Mesenchymal stem cell (in vitro differentiated cells and primary cell): ENCODE measurements around the gene CACNA2D3.

Source experiments
- DNase-seq: peaks from one replicate; pipeline ENCODE4 v3.0.0-alpha.2; 2013
- H2AFZ ChIP-seq: one replicate; pipeline ENCODE4 v1.6.1; 2013; ENCODE audit warnings: low read depth, mild to moderate bottlenecking, control low read depth, inconsistent platforms, low read length, moderate library complexity
- H2AK5ac ChIP-seq: 2 replicates; pipeline ENCODE4 v1.6.1; 2013; ENCODE audit warnings: low read length, moderate library complexity, mild to moderate bottlenecking, inconsistent platforms; ENCODE audit not compliant: severe bottlenecking
- H2BK120ac ChIP-seq: one replicate; pipeline ENCODE4 v1.6.1; 2013; ENCODE audit warnings: low read depth, mild to moderate bottlenecking, inconsistent platforms, low read length, moderate library complexity
- H2BK12ac ChIP-seq, 2 experiments: one replicate each; pipeline ENCODE4 v1.6.1; 2013; ENCODE audit warnings: inconsistent platforms in 2 of 2, low read length in 2 of 2, mild to moderate bottlenecking in 2 of 2, moderate library complexity in 2 of 2, control low read depth in 1 of 2
- H2BK15ac ChIP-seq: one replicate; pipeline ENCODE4 v1.6.1; 2013; ENCODE audit warnings: mild to moderate bottlenecking, low read depth, inconsistent platforms; ENCODE audit not compliant: poor library complexity, severe bottlenecking
- H2BK5ac ChIP-seq: 2 replicates; pipeline ENCODE4 v1.6.1; 2013; ENCODE audit warnings: low read depth, mild to moderate bottlenecking, low read length, control low read depth, inconsistent platforms; ENCODE audit not compliant: poor library complexity, severe bottlenecking
- H3K14ac ChIP-seq, 2 experiments: one replicate each; pipeline ENCODE4 v1.6.1; 2013; ENCODE audit warnings: inconsistent platforms in 2 of 2, low read length in 2 of 2, control low read depth in 1 of 2, mild to moderate bottlenecking in 1 of 2, moderate library complexity in 1 of 2
- H3K18ac ChIP-seq, 2 experiments: one replicate each; pipeline ENCODE4 v1.6.1; 2013; ENCODE audit warnings: inconsistent platforms in 2 of 2, low read length in 2 of 2, control low read depth in 1 of 2, low read depth in 1 of 2, mild to moderate bottlenecking in 1 of 2
- H3K23ac ChIP-seq, 2 experiments: one replicate each; pipeline ENCODE4 v1.6.1; 2013; ENCODE audit warnings: inconsistent platforms in 2 of 2, low read length in 2 of 2, mild to moderate bottlenecking in 2 of 2, moderate library complexity in 2 of 2, control low read depth in 1 of 2
- H3K27ac ChIP-seq: 2 replicates; pipeline ENCODE4 v1.5.1; 2013; ENCODE audit warnings: mild to moderate bottlenecking, moderate library complexity, low read length, control low read depth, inconsistent platforms; ENCODE audit not compliant: poor library complexity, severe bottlenecking
- H3K27me3 ChIP-seq, 2 experiments: 2 replicates each; pipeline versions ENCODE4 v1.6.1 to v1.7.0; 2013; ENCODE audit warnings: low read length in 2 of 2, mild to moderate bottlenecking in 2 of 2, moderate library complexity in 2 of 2, control low read depth in 1 of 2, inconsistent platforms in 1 of 2; ENCODE audit not compliant: control insufficient read depth in 1 of 2, insufficient read depth in 1 of 2
- H3K36me3 ChIP-seq, 2 experiments: 2 replicates each; pipeline versions ENCODE4 v1.6.1 to v1.7.0; 2013; ENCODE audit warnings: low read length in 2 of 2, control low read depth in 1 of 2, inconsistent platforms in 1 of 2, low read depth in 1 of 2, mild to moderate bottlenecking in 1 of 2; ENCODE audit not compliant: insufficient read depth in 2 of 2, control insufficient read depth in 1 of 2
- H3K4ac ChIP-seq, 2 experiments: one replicate each; pipeline ENCODE4 v1.6.1; 2013; ENCODE audit warnings: inconsistent platforms in 2 of 2, low read length in 2 of 2, mild to moderate bottlenecking in 2 of 2, moderate library complexity in 2 of 2, control low read depth in 1 of 2, low read depth in 1 of 2
- H3K4me1 ChIP-seq: 2 replicates; pipeline ENCODE4 v1.6.1; 2013; ENCODE audit warnings: low read depth, low read length, control low read depth; ENCODE audit not compliant: control insufficient read depth, insufficient read depth
- H3K4me2 ChIP-seq: 2 replicates; pipeline ENCODE4 v1.6.1; 2013; ENCODE audit warnings: low read length, mild to moderate bottlenecking, inconsistent platforms; ENCODE audit not compliant: poor library complexity, severe bottlenecking
- H3K4me3 ChIP-seq, 2 experiments: 2 replicates each; pipeline versions ENCODE4 v1.5.1 to v1.7.0; 2013; ENCODE audit warnings: low read length in 2 of 2, mild to moderate bottlenecking in 2 of 2, control low read depth in 1 of 2, low read depth in 1 of 2; ENCODE audit not compliant: insufficient read depth in 1 of 2
- H3K79me1 ChIP-seq: replicated peaks from 2 replicates; pipeline ENCODE4 v1.6.1; 2013; ENCODE audit warnings: mild to moderate bottlenecking, control low read depth, low read length, inconsistent platforms; ENCODE audit not compliant: poor library complexity, severe bottlenecking
- H3K9ac ChIP-seq: 2 replicates; pipeline ENCODE4 v1.7.0; 2013; ENCODE audit warnings: mild to moderate bottlenecking, low read length, moderate library complexity
- H3K9me3 ChIP-seq: 2 replicates; pipeline ENCODE4 v1.7.0; 2013; ENCODE audit warnings: mild to moderate bottlenecking, low read length; ENCODE audit not compliant: control insufficient read depth
- H4K8ac ChIP-seq: one replicate; pipeline ENCODE4 v1.6.1; 2013; ENCODE audit warnings: inconsistent platforms, mild to moderate bottlenecking, low read length, moderate library complexity
- H4K91ac ChIP-seq: one replicate; pipeline ENCODE4 v1.6.1; 2013; ENCODE audit warnings: mild to moderate bottlenecking, low read length, inconsistent platforms
- WGBS: methylation state at CpG from one replicate; pipeline ENCODE4 v1.1.7; 2013; ENCODE audit warnings: mixed read lengths; 5-methylcytosine and 5-hydroxymethylcytosine counted together

Gene CACNA2D3

GRCh38 chr3:54307566-54308180, 185.3 kb downstream of the CACNA2D3 start:
- Histone ChIP-seq H3K14ac (no peak overlapping the region), H3K4ac (no peak overlapping the region), H3K9me3 (no peaks in the 10 kb centered on the region), H2BK120ac (no peak overlapping the region), H3K4me1 (no peaks in the 10 kb centered on the region), H3K4me2 (no peak overlapping the region), H2BK15ac (no peak overlapping the region), H4K91ac (no peak overlapping the region), H3K9ac (no peak overlapping the region), H3K27ac (no peak overlapping the region), H4K8ac (no peak overlapping the region), H3K36me3 (no peaks in the 10 kb centered on the region), H3K79me1 (no peaks in the 10 kb centered on the region), H3K18ac (no peak overlapping the region), H2AFZ (no peak overlapping the region), H2AK5ac (no peak overlapping the region), H2BK12ac (no peak overlapping the region), H3K4me3 (no peak overlapping the region), H3K27me3 (peaks cover 0 to 6% of the 10 kb centered on the region in 2 experiments), H2BK5ac (no peak overlapping the region), H3K23ac (no peak overlapping the region)
- no peak for DNase-seq
- WGBS: 61% methylated on average over 3 of the region's 4 CpGs

DNA sequence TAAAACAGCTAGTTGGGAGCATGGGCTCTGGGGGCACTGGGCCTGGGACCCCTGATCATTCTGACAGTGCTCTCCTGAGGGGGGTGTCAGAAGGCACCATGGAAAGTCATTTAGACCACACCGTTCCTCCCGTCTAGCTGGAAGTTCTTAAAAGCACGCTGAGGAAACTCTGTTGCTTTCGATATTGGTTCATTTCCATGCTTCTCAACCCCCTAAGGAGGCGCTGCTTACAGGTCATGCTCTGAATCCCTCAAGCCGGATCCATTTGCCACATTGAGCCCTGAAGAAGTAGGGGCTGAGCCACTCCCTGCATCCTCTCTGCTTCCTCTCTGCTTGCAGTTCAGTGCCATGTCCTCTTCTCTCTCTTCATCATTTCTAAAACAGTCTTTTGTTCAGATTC, 187.2 kb downstream of the CACNA2D3 start:
- Histone ChIP-seq H2BK5ac (no peak overlapping the region), H3K9ac (no peak overlapping the region), H3K23ac (no peak overlapping the region), H3K36me3 (no peaks in the 10 kb centered on the region), H3K4me2 (no peak overlapping the region), H3K4me3 (no peak overlapping the region), H3K27ac (no peak overlapping the region), H4K8ac (no peak overlapping the region), H3K79me1 (no peaks in the 10 kb centered on the region), H3K27me3 (peaks cover 0 to 6% of the 10 kb centered on the region in 2 experiments), H2BK15ac (no peak overlapping the region), H3K4me1 (no peaks in the 10 kb centered on the region), H2AFZ (no peak overlapping the region), H2BK120ac (no peak overlapping the region), H2AK5ac (no peak overlapping the region), H4K91ac (no peak overlapping the region), H3K4ac (no peak overlapping the region), H2BK12ac (no peak overlapping the region), H3K18ac (no peak overlapping the region), H3K9me3 (no peaks in the 10 kb centered on the region), H3K14ac (no peak overlapping the region)
- DNase-seq: no peak
- WGBS: 54% methylated on average over 6 of the region's 6 CpGs

- Histone ChIP-seq H3K4me1 (no peaks in the 10 kb centered on the region), H3K18ac (no peak overlapping the region), H3K14ac (no peak overlapping the region), H2BK5ac (no peak overlapping the region), H3K9me3 (no peaks in the 10 kb centered on the region), H4K91ac (no peak overlapping the region), H2BK120ac (no peak overlapping the region), H2AK5ac (no peak overlapping the region), H2BK15ac (no peak overlapping the region), H4K8ac (no peak overlapping the region), H3K27me3 (peaks cover 0 to 6% of the 10 kb centered on the region in 2 experiments), H3K4ac (no peak overlapping the region), H3K27ac (no peak overlapping the region), H3K9ac (no peak overlapping the region), H3K4me3 (no peak overlapping the region), H3K36me3 (no peaks in the 10 kb centered on the region), H3K79me1 (no peaks in the 10 kb centered on the region), H3K23ac (no peak overlapping the region), H3K4me2 (no peak overlapping the region), H2AFZ (no peak overlapping the region), H2BK12ac (no peak overlapping the region)
- DNase-seq: no peak
- WGBS: 84% methylated on average over 6 of the region's 6 CpGs
Measured at GRCh38 chr3:54311211-54311747, 188.9 kb downstream of the CACNA2D3 start.

DNA sequence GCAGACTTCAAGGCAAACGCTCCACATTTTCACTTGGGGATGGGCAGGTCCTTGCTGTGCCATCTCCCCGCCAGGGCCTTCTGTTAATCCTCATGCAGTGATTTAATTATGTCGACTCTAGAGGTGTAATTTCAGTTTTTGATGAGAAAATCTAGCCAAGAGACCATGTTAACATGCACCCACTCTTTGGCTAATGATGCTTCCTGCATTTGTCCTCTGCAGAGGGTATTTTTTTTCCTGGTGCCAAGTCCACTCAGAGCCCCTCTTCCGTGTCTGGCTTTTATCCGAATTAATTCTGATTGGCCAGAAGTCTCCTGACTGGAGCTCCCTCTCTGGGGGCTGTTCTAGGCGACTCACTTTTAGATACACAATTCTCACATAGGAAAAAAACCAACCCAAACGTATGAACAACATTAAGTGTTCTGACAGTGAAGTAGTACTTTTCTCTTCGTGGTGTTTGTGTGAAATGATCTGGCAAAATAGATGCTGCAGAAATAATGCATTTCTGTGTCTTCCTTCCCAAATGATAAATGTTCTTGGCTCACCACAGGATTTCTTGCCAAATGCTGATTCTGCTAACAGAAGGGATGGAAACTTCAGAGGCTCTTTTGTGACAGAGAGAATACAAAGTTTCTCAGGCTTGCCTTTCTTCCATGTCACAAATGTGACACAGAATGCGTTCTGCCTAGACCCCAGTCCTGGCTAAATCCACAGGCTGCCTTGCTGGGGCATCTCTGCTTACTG, 190.0 kb downstream of the CACNA2D3 start:
- Histone ChIP-seq H3K9ac (no peak overlapping the region), H4K91ac (no peak overlapping the region), H2BK15ac (no peak overlapping the region), H3K4me2 (no peak overlapping the region), H3K79me1 (no peaks in the 10 kb centered on the region), H3K36me3 (no peaks in the 10 kb centered on the region), H3K27ac (no peak overlapping the region), H3K23ac (no peak overlapping the region), H2BK12ac (no peak overlapping the region), H3K9me3 (no peaks in the 10 kb centered on the region), H3K14ac (no peak overlapping the region), H2AK5ac (no peak overlapping the region), H3K18ac (no peak overlapping the region), H2AFZ (no peak overlapping the region), H3K4me3 (no peak overlapping the region), H4K8ac (no peak overlapping the region), H2BK120ac (no peak overlapping the region), H3K4me1 (no peaks in the 10 kb centered on the region), H3K4ac (no peak overlapping the region), H3K27me3 (peaks cover 0 to 6% of the 10 kb centered on the region in 2 experiments), H2BK5ac (no peak overlapping the region)
- DNase-seq: no peak
- WGBS: 56% methylated on average over 7 of the region's 9 CpGs
